GM06990 (cell line): Measurements from ENCODE around the gene ACTN2.

Experiments
- DNase-seq: peaks from one replicate; pipeline ENCODE4 v3.0.0-alpha.2; 2011; ENCODE audit not compliant: insufficient read length; ENCODE audit errors: extremely low read depth
- H3K27me3 ChIP-seq: replicated peaks from 2 replicates; pipeline ENCODE4 v1.6.0; 2011; ENCODE audit warnings: low read length; ENCODE audit not compliant: control insufficient read depth, insufficient read depth
- H3K36me3 ChIP-seq: 2 replicates; pipeline ENCODE4 v1.5.1; 2011; ENCODE audit warnings: low read length; ENCODE audit not compliant: control insufficient read depth, insufficient read depth
- H3K4me3 ChIP-seq: replicated peaks from 2 replicates; pipeline ENCODE4 v1.5.1; 2011; ENCODE audit warnings: low read depth, mild to moderate bottlenecking, control low read depth, low read length
- CTCF ChIP-seq: IDR thresholded peaks from 2 replicates; pipeline ENCODE4 v1.5.1; 2011; ENCODE audit warnings: low read length, control low read depth, mild to moderate bottlenecking, inconsistent platforms; ENCODE audit not compliant: insufficient read depth, poor library complexity, severe bottlenecking

The ACTN2 gene

GRCh38 chr1:236779312-236779711 lies 93.0 kb downstream of the ACTN2 start:
- DNase-seq, result no peak
- Histone ChIP-seq H3K4me3 (no peak overlapping the region), H3K27me3 (no peaks in the 10 kb centered on the region), H3K36me3 (no peaks in the 10 kb centered on the region)
- TF ChIP-seq CTCF, result no peak

GRCh38 chr1:236785477-236785876 lies 99.2 kb downstream of the ACTN2 start:
- no peak for TF ChIP-seq CTCF
- Histone ChIP-seq H3K36me3 (no peaks in the 10 kb centered on the region), H3K27me3 (no peaks in the 10 kb centered on the region), H3K4me3 (no peak overlapping the region)
- no peak for DNase-seq

- Histone ChIP-seq H3K27me3 (no peaks in the 10 kb centered on the region), H3K4me3 (no peak overlapping the region), H3K36me3 (no peaks in the 10 kb centered on the region)
- DNase-seq, result no peak
- no peak for TF ChIP-seq CTCF
Measured at GRCh38 chr1:236786453-236786852, 100.2 kb downstream of the ACTN2 start.

GRCh38 chr1:236794585-236795034 lies 108.3 kb downstream of the ACTN2 start:
- H3K27me3 ChIP-seq, result no peaks in the 10 kb centered on the region
- no peak for TF ChIP-seq CTCF
- H3K36me3 ChIP-seq, result no peaks in the 10 kb centered on the region
- peak overlapping the region; percentile 89 for H3K4me3 ChIP-seq
- no peak for DNase-seq

GRCh38 chr1:236795035-236795756 lies 108.9 kb downstream of the ACTN2 start, which contains the start of gene MTR:
MTR (plus strand) TSS chr1:236795292; CDS start chr1:236795704, 412 bp downstream.
- H3K27me3 ChIP-seq, result no peaks in the 10 kb centered on the region
- peak within 1 kb of the TSS; percentile 89 for H3K4me3 ChIP-seq
- H3K36me3 ChIP-seq, result no peaks in the 10 kb centered on the region
- no peak for TF ChIP-seq CTCF
- peak; percentile 96 for DNase-seq
